ENCODE data around the gene VAPA. TPM values are rescaled to one million over a fixed set of nuclear protein-coding genes. Genes with fewer than 3 reads are reported as not detected.

VAPA gene
- total RNA-seq, 1 donor from 2014 or later, result 139 TPM

DNA sequence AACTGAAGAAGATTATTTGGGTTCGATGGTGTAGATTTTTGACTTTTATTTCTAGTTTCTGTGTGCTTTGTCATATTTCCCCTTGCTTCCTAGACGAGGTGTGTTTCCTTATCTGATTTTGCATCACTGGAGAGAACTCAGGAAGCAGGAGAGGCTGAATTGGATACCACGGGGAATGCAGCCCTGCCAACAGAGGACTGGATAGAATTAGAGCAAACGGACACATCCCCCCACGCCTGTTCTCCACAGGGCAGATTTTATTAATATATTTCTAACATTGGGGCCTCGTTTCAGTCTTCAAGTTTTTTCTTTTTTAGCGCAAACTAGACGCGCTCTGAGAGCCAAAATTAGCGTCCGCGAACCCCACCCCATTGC lies 678 bp upstream of the VAPA start:
- intact Hi-C loops (cut with micrococcal nuclease), result loop anchor here (1.0 to 10.0 kb wide), 11 partner anchors 206 to 1996 kb away; partner anchors contain the start of genes CHMP1B, MPPE1, NAPG and NDUFV2

DNA sequence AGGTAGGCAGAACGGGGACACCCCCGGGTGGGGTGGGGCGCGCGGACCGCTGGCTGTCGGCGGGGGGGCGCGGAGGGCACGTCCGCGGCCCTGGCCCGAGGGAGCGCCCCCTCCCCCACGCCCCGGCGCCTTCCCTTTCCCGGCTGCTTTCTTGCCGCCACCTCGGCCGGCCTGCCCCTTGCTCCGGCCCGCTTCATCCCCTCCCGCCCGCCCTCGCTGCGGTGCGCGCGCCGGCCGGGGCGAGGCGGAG lies 443 bp downstream of the VAPA start:
- intact Hi-C loops (cut with micrococcal nuclease), result loop anchor here (2.0 to 10.0 kb wide), 5 partner anchors 37 to 1959 kb away; partner anchors contain the start of gene RAB31

DNA sequence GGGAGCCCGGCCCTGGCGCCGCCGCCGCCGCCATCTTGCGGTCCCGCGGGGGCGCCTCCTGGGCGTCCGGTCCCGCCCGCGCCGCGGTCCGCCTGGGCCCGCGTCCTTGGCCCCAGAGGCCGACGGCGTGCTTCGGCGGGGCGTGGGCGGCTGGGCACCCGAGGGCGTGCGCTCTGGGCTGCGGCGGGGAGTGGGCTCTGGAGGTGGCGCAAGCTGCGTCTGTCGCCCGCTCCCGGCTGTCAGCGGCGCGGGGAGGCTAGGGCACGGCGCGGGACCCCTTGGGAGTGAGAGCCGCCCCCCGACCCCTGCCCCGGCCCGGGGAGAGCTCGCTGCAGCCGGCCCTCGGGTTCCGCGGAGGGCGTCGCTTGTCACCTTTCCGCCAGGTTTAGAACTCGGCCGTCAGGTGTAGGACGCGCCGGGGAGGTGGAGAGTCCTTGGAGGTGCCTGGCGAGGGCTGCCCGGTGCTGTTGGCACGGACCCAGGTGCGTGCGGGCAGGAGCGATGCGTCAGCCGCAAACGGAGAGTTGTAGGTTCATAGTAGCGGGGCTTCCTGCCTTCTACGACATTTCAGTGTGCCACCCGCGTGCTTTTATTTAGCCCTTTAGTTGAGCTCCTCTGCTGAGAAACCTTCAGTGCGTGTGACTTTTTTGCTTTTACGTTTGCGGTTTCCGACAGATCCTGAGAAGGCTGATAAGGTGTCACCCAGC lies 921 bp downstream of the VAPA start:
- intact Hi-C loops (cut with micrococcal nuclease), result loop anchor here (1.0 to 10.0 kb wide), 6 partner anchors 36 to 1960 kb away; partner anchors contain the start of gene RAB31

DNA sequence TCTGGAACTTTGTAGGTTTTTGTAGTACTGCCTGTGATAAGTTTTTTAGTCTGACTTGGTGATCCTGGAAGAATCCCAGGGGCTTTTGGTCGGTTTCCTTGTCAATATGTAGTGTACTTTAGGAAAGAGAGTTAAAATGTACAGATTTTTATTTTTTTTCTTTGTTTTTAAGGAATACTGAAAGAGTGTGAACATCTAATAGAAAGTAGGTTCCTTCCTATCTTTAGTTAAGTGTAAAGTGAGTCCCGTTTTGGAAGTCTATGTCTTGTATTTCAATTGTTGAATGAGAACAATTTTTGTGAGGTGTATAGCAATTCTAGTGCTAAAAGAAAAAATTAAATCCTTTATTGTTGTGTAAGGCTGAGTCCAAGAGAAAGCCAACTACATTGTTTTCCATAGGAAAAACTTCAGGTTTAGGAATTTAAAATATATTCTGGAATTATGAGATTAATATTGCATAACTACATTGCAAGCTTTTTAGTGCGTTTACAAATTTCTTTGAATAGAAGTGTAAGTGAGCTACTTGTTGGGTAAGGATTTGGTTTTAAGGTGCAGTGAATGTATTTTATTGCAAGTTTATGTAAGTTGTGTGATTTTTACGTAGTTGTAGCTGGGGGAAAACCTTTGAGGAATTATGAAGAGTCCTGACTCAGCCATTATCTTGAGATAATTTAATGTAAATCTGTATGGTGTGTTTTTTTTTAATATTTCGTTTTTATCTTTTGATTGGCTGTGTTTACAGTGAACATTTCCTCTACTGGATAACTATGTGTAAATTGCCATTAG lies 1.7 kb downstream of the VAPA start:
- intact Hi-C loops (cut with micrococcal nuclease), result loop anchor here (1.0 to 10.0 kb wide), 6 partner anchors 10 to 1961 kb away; no protein-coding TSS in a partner anchor

DNA sequence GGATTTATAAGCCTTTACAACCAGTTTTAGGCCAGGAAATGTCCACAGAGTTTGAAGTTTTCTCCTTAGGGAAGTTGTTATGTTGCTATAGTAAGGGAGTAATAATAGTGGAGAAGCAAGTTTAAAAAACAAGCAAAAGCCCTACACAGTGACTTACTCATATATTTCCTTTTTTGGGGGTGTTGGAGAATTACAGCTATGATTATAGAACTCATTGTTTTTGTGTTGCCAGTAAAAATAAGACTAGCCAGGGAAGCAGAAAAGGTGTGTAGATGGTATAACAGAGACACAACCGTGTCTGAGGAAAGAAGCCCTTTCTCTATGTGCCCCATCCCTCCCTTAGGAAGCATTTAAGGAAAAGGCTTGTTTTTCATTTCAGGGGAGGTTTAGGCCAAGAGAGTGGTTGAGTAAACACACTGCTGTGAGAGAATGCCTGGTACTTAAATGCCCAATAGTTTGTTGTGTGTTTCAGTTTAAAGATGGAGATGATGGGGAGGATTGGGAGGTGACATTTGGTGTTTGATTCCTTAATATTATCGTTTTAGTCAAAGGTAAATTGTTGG lies 2.3 kb downstream of the VAPA start:
- intact Hi-C loops (cut with micrococcal nuclease), result loop anchor here (1.0 to 10.0 kb wide), 3 partner anchors 9 to 1961 kb away; no protein-coding TSS in a partner anchor

DNA sequence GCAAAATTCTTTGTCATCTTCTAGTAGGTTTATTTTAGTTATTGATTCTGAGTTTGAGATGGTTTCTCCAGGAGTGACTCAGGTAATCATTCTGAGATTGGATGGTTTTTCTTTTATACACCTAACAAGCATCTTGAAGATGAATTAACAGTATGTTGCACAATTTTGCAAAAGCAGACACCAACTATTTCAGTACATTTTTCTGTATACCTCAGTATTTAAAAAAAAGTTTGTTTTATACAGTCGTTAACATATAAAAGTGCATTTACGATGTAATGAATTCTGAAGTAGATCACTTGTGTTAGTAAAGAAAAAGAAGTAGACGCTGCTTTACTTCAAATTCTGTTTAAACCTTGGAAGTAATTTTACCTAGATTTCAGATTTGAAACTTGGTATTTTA lies 3.0 kb downstream of the VAPA start:
- intact Hi-C loops (cut with micrococcal nuclease), result loop anchor here (1.0 to 10.0 kb wide), 3 partner anchors 8 to 1962 kb away; no protein-coding TSS in a partner anchor

- intact Hi-C loops (cut with micrococcal nuclease), result loop anchor here (10.0 kb wide), 1 partner anchor 1963 kb away; no protein-coding TSS in a partner anchor
These were observed 4.3 kb downstream of the VAPA start for GRCh38 chr18:9918016-9918680.

DNA sequence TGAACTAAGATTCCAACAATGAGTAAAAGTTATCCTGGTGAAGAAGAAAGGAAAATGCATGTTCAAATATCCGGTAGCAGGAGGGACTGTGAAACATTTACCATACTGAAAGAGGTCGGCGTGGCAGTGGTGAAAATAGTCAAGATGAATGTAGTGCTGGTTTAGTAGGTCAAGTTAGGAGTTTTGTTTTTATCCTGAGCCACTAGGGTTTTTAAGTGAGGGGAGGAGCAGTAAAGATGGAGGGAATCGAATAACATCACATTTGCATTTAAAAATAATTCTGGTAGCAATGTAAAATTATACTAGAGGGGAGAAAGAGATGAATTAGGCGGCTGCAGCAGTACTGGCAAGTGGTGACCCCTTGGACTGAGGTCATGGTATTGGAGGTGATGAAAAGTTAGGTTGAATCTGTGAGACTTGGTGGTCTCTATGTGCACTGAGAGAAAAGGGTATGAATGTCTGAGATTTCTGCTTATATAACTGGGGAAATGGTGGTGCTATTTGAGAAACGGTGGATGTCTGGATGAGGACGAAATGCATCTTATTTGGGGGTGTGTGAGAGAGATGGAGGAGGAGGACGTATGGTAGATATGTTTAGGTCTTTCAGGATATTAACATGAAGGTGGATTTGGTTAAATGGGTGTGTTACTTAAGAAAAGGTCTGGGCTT lies 5.9 kb downstream of the VAPA start:
- intact Hi-C loops (cut with micrococcal nuclease), result loop anchor here (10.0 kb wide), 1 partner anchor 1965 kb away; no protein-coding TSS in a partner anchor

- intact Hi-C loops (cut with micrococcal nuclease), result no loop called here
These were observed 8.9 kb downstream of the VAPA start for GRCh38 chr18:9922592-9923311.

GRCh38 chr18:9924371-9924943 lies 10.6 kb downstream of the VAPA start:
- intact Hi-C loops (cut with micrococcal nuclease), result no loop called here

GRCh38 chr18:9925369-9925768 lies 11.6 kb downstream of the VAPA start:
- intact Hi-C loops (cut with micrococcal nuclease), result loop anchor here (1.0 kb wide), 1 partner anchor 9 kb away; no protein-coding TSS in a partner anchor

- intact Hi-C loops (cut with micrococcal nuclease), result loop anchor here (1.0 kb wide), 1 partner anchor 9 kb away; no protein-coding TSS in a partner anchor
These were observed 12.0 kb downstream of the VAPA start for GRCh38 chr18:9925795-9926194.

DNA sequence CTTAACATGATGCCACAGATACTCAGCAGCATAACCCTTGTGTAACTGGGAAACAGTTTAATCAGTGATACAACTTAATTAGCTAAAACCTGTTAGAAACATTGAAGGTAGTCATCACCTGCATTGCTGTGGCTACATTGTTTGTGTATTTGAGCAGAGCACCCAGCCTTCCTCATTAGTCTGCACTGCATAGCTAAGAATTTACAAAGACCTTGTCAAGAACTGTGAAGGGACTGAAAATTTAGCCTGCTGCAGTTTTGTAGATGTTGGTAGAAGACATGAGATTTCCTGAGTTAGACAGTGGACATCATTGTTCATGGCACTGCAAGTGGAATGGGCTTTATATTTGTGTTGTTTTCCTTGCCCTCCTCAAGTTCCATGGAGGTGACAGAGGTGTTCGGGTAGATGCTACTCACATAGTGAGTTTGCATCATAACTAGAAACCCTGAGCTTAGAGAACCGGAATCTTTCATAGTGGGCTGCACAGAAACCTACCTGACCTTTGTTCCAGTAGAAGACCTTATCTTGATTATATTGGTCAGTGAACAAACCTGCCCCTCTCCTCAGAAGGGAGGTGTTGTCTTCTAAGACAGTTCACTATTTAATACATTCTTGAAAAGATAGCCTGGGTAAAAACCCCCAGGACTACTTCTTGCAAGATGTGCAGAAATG lies 12.5 kb downstream of the VAPA start:
- intact Hi-C loops (cut with micrococcal nuclease), result no loop called here

DNA sequence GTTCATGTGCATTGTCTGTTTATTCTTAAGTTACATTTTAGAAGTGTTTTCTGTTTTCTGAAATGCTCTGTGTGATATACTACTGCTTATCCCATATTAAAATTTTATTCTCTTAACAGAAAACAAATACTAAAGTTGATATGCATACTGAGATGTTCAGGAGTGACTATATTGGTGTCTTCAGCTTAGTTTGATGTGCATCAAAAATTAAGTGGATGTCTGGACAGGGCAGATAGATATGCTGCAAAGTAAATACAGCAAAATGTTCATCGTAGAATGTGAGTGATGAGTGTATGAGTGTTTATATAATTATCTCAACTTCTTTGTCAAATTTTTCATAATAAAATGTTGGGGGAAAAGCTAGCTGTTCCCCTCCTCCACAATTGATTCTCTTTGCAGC lies 13.2 kb downstream of the VAPA start:
- intact Hi-C loops (cut with micrococcal nuclease), result no loop called here

- intact Hi-C loops (cut with micrococcal nuclease), result no loop called here
These were observed 13.7 kb downstream of the VAPA start for GRCh38 chr18:9927392-9928063.

GRCh38 chr18:9928646-9929259 lies 14.9 kb downstream of the VAPA start:
- intact Hi-C loops (cut with micrococcal nuclease), result no loop called here

GRCh38 chr18:9930299-9930884 lies 16.6 kb downstream of the VAPA start:
- intact Hi-C loops (cut with micrococcal nuclease), result no loop called here

DNA sequence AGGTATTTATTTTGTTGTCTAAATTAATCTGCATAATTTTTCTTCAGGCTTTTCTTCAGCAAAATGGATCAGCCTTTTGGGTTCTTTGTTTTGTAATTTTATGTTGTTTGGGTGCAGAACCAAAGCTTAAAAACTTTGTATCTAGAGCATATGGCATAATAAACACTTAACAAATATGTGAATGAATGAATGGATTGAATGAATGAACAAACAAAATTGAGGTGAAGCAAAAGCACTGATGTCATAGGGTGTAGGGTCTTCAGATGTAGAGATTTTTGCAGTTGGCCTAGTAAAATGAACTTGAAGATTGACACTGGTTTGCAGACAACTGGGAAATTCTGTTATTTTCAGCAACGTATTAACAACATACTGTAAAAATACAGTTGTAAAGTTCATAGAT lies 17.3 kb downstream of the VAPA start:
- intact Hi-C loops (cut with micrococcal nuclease), result no loop called here

Data from T-helper 1 cell treated with Interleukin-12 subunit alpha and Interleukin-12 subunit beta and Interleukin-4 antibody, amounts not matched to agents 30 ng/mL and 1 ng/mL, for 36 hours (primary cell).